Natural killer cell (primary cell): ENCODE data around the gene KRTDAP. TPM values are rescaled to one million over a fixed set of nuclear protein-coding genes. Genes with fewer than 3 reads are reported as not detected.

Experiments used
- ATAC-seq, 3 donors: fragments of 150-1000 bp in 2 of 3; fragments of 200-7000 bp in 1 of 3; cut with Tn5 transposase; 1 replicate in 1 of 3; 2 replicates in 2 of 3; pipeline ENCODE4 v1.10.0; 2021; ENCODE audit warnings: mild to moderate bottlenecking in 2 of 3, moderate library complexity in 2 of 3
- DNase-seq, 2 donors: peaks; one replicate each; pipeline versions ENCODE4 v3.0.0 to v3.0.0-alpha.2; 2013 to 2021; ENCODE audit warnings: mixed read lengths in 1 of 2
- H3K27ac ChIP-seq: one replicate; pipeline ENCODE4 v1.5.1; 2013; ENCODE audit warnings: mild to moderate bottlenecking, low read length
- H3K27me3 ChIP-seq: one replicate; pipeline ENCODE4 v1.6.1; 2013; ENCODE audit warnings: low read length; ENCODE audit not compliant: control insufficient read depth, insufficient read depth
- H3K36me3 ChIP-seq: one replicate; pipeline ENCODE4 v1.6.1; 2013; ENCODE audit warnings: low read length; ENCODE audit not compliant: control insufficient read depth, insufficient read depth
- H3K4me1 ChIP-seq: one replicate; pipeline ENCODE4 v1.6.1; 2013; ENCODE audit warnings: low read length; ENCODE audit not compliant: control insufficient read depth, insufficient read depth
- H3K4me3 ChIP-seq: one replicate; pipeline ENCODE4 v1.5.1; 2013; ENCODE audit warnings: low read length
- H3K9me3 ChIP-seq: one replicate; pipeline ENCODE4 v1.6.1; 2013; ENCODE audit warnings: low read length; ENCODE audit not compliant: control insufficient read depth, insufficient read depth
- H3K27ac Mint-ChIP-seq, 2 donors: one replicate each; pipeline ENCODE4 v1.8.0; 2022; ENCODE audit warnings: mild to moderate bottlenecking in 2 of 2, mixed read lengths in 2 of 2, moderate library complexity in 1 of 2
- H3K27me3 Mint-ChIP-seq, 2 donors: one replicate each; pipeline ENCODE4 v1.8.0; 2022; ENCODE audit warnings: low read depth in 2 of 2, mixed read lengths in 2 of 2
- H3K36me3 Mint-ChIP-seq: one replicate; pipeline ENCODE4 v1.8.0; 2022; ENCODE audit warnings: mixed read lengths
- H3K4me1 Mint-ChIP-seq, 2 donors: one replicate each; pipeline ENCODE4 v1.8.0; 2022; ENCODE audit warnings: mixed read lengths in 2 of 2
- H3K4me3 Mint-ChIP-seq: one replicate; pipeline ENCODE4 v1.8.0; 2022; ENCODE audit warnings: mild to moderate bottlenecking, moderate library complexity, mixed read lengths
- H3K9me3 Mint-ChIP-seq, 2 donors: one replicate each; pipeline ENCODE4 v1.8.0; 2022; ENCODE audit warnings: mixed read lengths in 2 of 2
- CTCF ChIP-seq: fragments of 200-600 bp; IDR thresholded peaks from one replicate; pipeline ENCODE4 v1.8.0; 2022; ENCODE audit warnings: antibody characterized with exemption
- WGBS: methylation state at CpG from one replicate; pipeline ENCODE4 v1.1.7; 2013; ENCODE audit warnings: missing lambda C conversion rate; ENCODE audit not compliant: insufficient coverage; 5-methylcytosine and 5-hydroxymethylcytosine counted together
- intact Hi-C: fragments of 100-400 bp; cut with micrococcal nuclease; formaldehyde crosslinking; loops from one replicate; pipeline ENCODE4 v1.14.2; 2022
- total RNA-seq, 4 donors: library from RNA; stranded (reverse); fragments of 120-200 nt in 1 of 4; gene quantifications; one replicate each; pipeline versions ENCODE4 v1.2.3 to v1.2.4, GENCODE V29; 2013 to 2022

KRTDAP gene
- total RNA-seq, 3 donors from 2014 or later (not counting 1 experiment from before 2014, with no cell fraction given) = not detected

GRCh38 chr19:35459414-35460082 is 30.7 kb downstream of the KRTDAP start:
- peak overlapping the region; percentile 8 to 45 for H3K27ac Mint-ChIP-seq
- intact Hi-C loops = loop anchor here (10.0 kb wide), 1 partner anchor 195 kb away; the partner anchor contains the start of gene USF2
- H3K27me3 ChIP-seq = no peaks in the 10 kb centered on the region
- H3K4me1 Mint-ChIP-seq = peaks cover 24 to 30% of the 10 kb centered on the region in 2 donors
- ATAC-seq (no peak), DNase-seq (no peak)
- no peak for TF ChIP-seq CTCF
- H3K9me3 Mint-ChIP-seq = no peaks in the 10 kb centered on the region
- H3K4me3 ChIP-seq = no peak overlapping the region
- no peak overlapping the region for H3K4me3 Mint-ChIP-seq
- no peaks in the 10 kb centered on the region for H3K9me3 ChIP-seq
- no peaks in the 10 kb centered on the region for H3K27me3 Mint-ChIP-seq
- peaks cover 64% of the 10 kb centered on the region for H3K4me1 ChIP-seq
- no peaks in the 10 kb centered on the region for H3K36me3 ChIP-seq
- 75% methylated on average over 14 of the region's 14 CpGs for WGBS
- H3K27ac ChIP-seq = no peak overlapping the region
- H3K36me3 Mint-ChIP-seq = no peaks in the 10 kb centered on the region

- no peaks in the 10 kb centered on the region for H3K36me3 ChIP-seq
- Mint-ChIP-seq H3K27ac (peak overlapping the region in 1 of 2 donors; percentile 58), H3K4me3 (no peak overlapping the region), H3K4me1 (peaks cover 21 to 30% of the 10 kb centered on the region in 2 donors), H3K27me3 (no peaks in the 10 kb centered on the region), H3K9me3 (no peaks in the 10 kb centered on the region), H3K36me3 (no peaks in the 10 kb centered on the region)
- 37% methylated on average over 9 of the region's 10 CpGs for WGBS
- H3K4me3 ChIP-seq = no peak overlapping the region
- H3K4me1 ChIP-seq = peaks cover 60% of the 10 kb centered on the region
- no peaks in the 10 kb centered on the region for H3K27me3 ChIP-seq
- DNase-seq (no peak), ATAC-seq (no peak)
- intact Hi-C loops = no loop called here
- H3K9me3 ChIP-seq = no peaks in the 10 kb centered on the region
- no peak overlapping the region for H3K27ac ChIP-seq
- TF ChIP-seq CTCF = no peak
Measured at GRCh38 chr19:35458731-35459391, 31.4 kb downstream of the KRTDAP start.

DNA sequence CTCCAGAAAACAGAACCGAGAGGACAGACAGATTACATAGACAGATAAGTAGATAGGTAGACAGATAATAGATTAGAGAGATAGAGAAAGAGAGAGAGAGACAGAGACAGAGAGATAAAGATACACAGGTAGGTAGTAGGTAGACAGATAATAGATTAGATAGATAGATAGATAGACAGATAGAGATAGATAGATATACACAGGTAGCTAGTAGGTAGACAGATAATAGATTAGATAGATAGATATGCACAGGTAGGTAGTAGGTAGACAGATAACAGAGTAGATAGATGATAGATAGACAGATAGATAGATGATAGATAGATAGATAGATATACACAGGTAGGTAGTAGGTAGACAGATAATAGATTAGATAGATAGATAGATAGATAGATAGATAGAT is 32.1 kb downstream of the KRTDAP start:
- Histone ChIP-seq H3K36me3 (no peaks in the 10 kb centered on the region), H3K9me3 (no peaks in the 10 kb centered on the region), H3K4me3 (no peak overlapping the region), H3K27me3 (no peaks in the 10 kb centered on the region), H3K4me1 (peaks cover 54% of the 10 kb centered on the region), H3K27ac (no peak overlapping the region)
- no peaks in the 10 kb centered on the region for H3K9me3 Mint-ChIP-seq
- H3K27ac Mint-ChIP-seq = peak overlapping the region in 1 of 2 donors; percentile 58
- intact Hi-C loops = no loop called here
- ATAC-seq (no peak), DNase-seq (no peak)
- no peak overlapping the region for H3K4me3 Mint-ChIP-seq
- 74% methylated on average over 1 of the region's 1 CpG for WGBS
- no peak for TF ChIP-seq CTCF
- peaks cover 16 to 26% of the 10 kb centered on the region in 2 donors for H3K4me1 Mint-ChIP-seq
- H3K36me3 Mint-ChIP-seq = no peaks in the 10 kb centered on the region
- no peaks in the 10 kb centered on the region for H3K27me3 Mint-ChIP-seq
